ENCODE data around the gene MOV10L1.

MOV10L1 gene

DNA sequence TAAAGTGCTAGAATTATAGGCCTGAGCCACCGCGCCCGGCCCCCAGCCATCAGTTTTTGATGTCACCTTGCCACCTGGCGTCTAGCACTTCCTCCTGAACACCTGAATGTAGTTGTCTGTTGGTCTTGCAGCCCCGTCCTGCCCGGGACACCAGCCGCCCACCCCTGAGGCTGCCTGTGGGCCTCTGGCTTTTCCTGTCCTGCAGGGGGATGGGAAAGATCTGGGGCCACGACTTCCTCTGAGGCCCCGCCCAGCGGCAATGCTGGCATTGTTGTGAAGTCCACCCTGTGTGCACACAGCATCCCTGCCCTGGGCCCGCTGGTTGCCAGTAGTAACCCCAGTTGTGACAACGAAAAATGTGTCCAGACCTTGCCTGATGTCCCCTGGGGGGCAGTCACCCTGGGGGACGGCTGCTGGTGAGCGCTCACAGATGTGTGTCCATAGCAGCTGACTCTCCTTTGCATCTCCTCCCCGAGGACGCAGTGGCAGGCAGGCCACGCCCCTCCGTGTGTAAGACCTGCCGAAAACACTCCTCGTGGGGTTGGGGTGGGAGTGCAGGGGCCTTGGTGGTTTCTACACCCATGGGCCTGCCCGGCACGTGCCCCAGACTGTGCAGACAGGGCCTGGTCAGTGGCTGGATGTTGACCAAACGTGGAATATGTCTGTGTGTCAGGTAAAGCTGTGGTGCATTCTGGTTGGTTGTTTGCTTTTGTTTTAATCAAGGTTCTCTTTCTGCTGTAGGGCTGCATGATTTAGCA is 117.8 kb downstream of the MOV10L1 start:
- no peak overlapping the region for H3K4me3 Mint-ChIP-seq
- no peaks in the 10 kb centered on the region for H3K9me3 Mint-ChIP-seq
- peak overlapping the region; percentile 65 for H3K27ac Mint-ChIP-seq
- ATAC-seq (replicated peaks) (peak; percentile 31 to 41), DNase-seq (no peak)
- H3K27me3 Mint-ChIP-seq = no peaks in the 10 kb centered on the region
- peaks cover 33 to 51% of the 10 kb centered on the region in 2 donors for H3K4me1 Mint-ChIP-seq
- H3K36me3 Mint-ChIP-seq = peaks cover 30 to 59% of the 10 kb centered on the region in 2 donors

DNA sequence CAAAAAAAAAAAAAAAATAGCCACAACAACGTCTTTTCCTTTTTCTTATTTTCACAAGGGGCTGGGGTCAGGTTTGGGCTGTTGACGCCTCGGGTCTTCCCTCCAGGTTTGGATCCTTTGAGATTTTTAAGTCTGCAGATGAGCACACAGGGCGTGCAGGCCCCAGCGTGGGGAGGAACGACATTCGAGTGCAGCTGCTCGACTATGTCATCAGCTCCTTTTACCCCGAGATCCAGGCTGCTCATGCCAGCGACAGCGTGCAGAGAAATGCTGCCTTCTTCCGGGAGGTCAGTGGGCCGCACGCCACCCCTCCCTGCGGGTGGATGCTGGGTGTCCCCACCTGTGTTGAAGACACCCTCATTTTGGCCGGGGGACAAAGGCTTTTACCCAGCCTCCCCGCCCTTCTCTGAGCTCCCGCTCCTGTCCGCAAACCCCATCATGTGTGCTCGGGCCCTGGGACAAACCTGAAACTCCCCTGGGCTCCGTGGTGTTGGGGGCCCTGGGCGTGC is 118.7 kb downstream of the MOV10L1 start:
- peaks cover 33 to 64% of the 10 kb centered on the region in 2 donors for H3K36me3 Mint-ChIP-seq
- H3K9me3 Mint-ChIP-seq = no peaks in the 10 kb centered on the region
- no peak overlapping the region for H3K27ac Mint-ChIP-seq

DNA sequence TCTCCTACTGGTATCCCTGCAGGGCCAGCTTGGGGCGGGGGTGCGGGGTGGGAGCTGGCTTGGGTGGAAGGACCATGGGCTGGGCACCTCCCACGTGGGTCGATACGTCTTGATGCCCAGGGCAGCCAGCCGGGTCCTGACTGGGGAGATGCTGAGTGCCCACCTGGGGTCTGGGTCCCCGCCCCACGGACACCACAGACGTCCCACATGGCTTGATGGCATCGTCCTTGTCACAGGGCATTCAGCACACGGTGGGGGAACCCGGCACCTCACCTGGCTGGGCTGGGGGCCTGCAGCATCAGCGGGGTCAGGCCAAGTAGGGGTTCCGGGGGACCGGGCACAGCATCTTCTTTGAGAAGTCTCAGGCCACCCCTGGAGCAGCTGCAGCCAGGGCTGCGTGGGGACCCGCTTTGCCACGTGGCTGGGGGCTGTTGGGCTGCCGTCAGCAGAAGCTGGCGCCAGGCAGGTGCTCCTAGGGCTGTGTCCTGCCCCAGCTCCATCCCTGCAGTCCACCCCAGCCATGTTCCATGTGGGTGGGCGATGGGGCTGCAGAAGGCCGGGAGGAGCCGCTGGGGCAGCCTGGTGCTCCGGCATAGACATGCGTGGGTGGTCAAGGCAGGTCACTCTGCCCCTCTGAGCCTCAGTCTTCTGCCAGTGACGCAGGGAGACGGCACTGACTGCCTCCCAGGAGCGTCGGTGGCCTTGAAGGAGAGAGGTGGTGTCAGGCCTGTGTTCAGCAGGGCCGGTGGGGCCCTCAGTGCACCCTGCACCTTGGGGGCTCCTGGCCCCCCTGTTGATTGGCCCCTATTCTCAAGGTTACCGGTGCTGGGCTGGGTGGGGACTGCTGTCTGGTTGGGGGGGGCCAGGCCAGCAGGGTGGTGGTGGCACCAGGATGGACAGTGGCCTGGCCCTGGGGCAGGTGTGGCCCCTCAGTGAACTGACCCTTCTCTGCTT is 119.4 kb downstream of the MOV10L1 start:
- no peaks in the 10 kb centered on the region for H3K27me3 Mint-ChIP-seq
- H3K9me3 Mint-ChIP-seq = no peaks in the 10 kb centered on the region
- H3K36me3 Mint-ChIP-seq = peaks cover 35 to 65% of the 10 kb centered on the region in 2 donors
- no peak overlapping the region for H3K4me3 Mint-ChIP-seq
- H3K4me1 Mint-ChIP-seq = peaks cover 33 to 51% of the 10 kb centered on the region in 2 donors
- ATAC-seq (replicated peaks) (peak; percentile 20 to 35), DNase-seq (no peak)
- H3K27ac Mint-ChIP-seq = peak overlapping the region; percentile 90

More for the DNA sequence above, 118.7 kb downstream of the MOV10L1 start:
- ATAC-seq (replicated peaks) (no peak), DNase-seq (no peak)
- Mint-ChIP-seq H3K4me3 (no peak overlapping the region), H3K27me3 (no peaks in the 10 kb centered on the region), H3K4me1 (peaks cover 35 to 57% of the 10 kb centered on the region in 2 donors)

DNA sequence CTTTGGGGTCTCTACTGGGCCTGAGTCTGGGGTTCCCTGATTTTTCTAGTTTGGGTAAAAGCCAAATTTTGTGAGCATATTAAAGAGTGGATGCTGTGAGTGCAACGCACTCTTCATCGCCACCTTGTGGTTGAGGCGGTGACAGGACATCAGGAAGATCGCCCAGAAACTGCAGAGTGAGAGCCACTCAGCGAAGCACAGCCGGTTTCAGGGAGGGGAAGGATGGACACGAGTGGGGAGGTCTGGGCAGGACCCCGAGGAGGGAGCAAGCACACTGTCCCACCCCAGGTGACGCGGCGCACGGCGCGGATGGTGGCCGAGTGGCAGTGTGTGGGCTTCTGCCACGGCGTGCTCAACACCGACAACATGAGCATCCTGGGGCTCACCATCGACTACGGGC is 120.1 kb downstream of the MOV10L1 start:
- Mint-ChIP-seq H3K9me3 (no peaks in the 10 kb centered on the region), H3K27ac (peak overlapping the region; percentile 90), H3K36me3 (peaks cover 33 to 62% of the 10 kb centered on the region in 2 donors), H3K4me3 (no peak overlapping the region), H3K4me1 (peaks cover 32 to 51% of the 10 kb centered on the region in 2 donors), H3K27me3 (no peaks in the 10 kb centered on the region)
- ATAC-seq (replicated peaks) = peak; percentile 80
- DNase-seq = no peak

DNA sequence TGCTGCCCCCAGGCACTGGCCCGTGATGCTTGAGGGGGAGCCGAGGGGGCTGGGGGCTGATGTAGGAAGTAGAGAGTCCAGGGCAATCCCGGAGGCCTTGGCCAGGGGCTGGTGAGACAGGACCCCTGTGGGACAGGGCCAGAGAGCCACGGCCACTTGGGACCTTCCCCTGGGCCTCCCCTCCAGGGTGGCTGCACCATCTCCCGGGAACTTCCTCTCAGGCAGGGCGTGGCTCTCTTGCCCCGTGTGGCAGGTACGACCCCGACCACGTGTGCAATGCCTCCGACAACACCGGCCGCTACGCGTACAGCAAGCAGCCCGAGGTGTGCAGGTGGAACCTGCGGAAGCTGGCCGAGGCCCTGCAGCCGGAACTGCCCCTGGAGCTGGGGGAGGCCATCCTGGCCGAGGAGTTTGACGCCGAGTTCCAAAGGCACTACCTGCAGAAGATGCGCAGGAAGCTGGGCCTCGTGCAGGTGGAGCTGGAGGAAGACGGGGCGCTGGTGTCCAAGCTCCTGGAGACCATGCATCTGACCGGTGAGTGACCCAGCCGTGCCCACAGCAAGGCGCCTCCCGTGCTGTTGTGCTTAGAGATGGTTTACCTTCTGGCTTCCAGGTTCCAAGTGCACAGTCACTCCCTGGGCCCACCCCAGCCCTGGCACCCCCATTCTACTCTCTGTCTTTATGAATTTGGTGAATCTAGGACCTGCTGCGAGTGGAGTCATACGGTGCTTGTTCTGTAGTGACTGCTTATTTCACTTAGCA is 120.8 kb downstream of the MOV10L1 start:
- Mint-ChIP-seq H3K4me3 (no peak overlapping the region), H3K4me1 (peaks cover 34 to 51% of the 10 kb centered on the region in 2 donors), H3K36me3 (peaks cover 32 to 62% of the 10 kb centered on the region in 2 donors), H3K9me3 (no peaks in the 10 kb centered on the region), H3K27me3 (no peaks in the 10 kb centered on the region), H3K27ac (peak overlapping the region; percentile 90)
- ATAC-seq (replicated peaks) (no peak), DNase-seq (no peak)

DNA sequence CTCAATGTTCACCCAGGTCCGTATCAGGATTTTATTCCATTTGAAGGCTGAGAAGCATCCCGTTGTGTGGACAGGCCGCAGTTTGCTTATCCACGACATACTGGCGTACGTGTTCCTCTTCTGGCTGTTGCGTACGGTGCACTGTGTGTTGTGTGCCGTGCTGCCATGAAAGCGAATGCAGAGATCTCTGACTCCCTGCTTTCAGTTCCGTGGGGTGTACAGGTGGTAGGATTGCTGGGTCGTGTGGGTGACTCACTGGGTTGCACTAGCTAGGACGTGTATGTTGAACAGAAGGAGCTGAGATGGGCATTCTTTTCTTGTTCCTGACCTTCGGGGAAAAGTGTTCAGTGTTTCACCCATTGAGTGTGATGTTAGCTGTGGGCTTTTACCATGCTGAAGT is 121.3 kb downstream of the MOV10L1 start:
- no peak for DNase-seq
- Mint-ChIP-seq H3K27ac (no peak overlapping the region), H3K27me3 (no peaks in the 10 kb centered on the region), H3K36me3 (peaks cover 35 to 65% of the 10 kb centered on the region in 2 donors), H3K4me3 (no peak overlapping the region), H3K9me3 (no peaks in the 10 kb centered on the region), H3K4me1 (peaks cover 33 to 50% of the 10 kb centered on the region in 2 donors)
- ATAC-seq (replicated peaks) = no peak

All from stimulated activated naive B cell treated with anti-CD40 and anti-IgM and Interleukin-4, amounts not matched to agents 10 μg/mL and 1 μg/mL and 100 μg/mL, for 72 hours (primary cell).